Measurements from ENCODE around the gene CHAT. TPM values are rescaled to one million over a fixed set of nuclear protein-coding genes. Genes with fewer than 3 reads are reported as not detected.

Gene CHAT
- total RNA-seq, 4 donors from 2014 or later: not detected

- no peaks in the 10 kb centered on the region for H3K36me3 ChIP-seq
- intact Hi-C loops (cut with DNase I): no loop called here
- TF ChIP-seq POLR2A (IDR thresholded peaks at IDR 0.05) (no peak), CTCF (IDR thresholded peaks at IDR 0.05) (no peak)
- no peak overlapping the region for H3K27ac ChIP-seq
- H3K4me3 ChIP-seq: no peak overlapping the region
- peaks cover 0 to 49% (median 5%) of the 10 kb centered on the region in 4 donors for H3K27me3 ChIP-seq
- WGBS, 2 donors: 68 to 69% methylated on average over 3 of the region's 4 CpGs
- H3K9me3 ChIP-seq: no peaks in the 10 kb centered on the region
- no peak for DNase-seq
- no peaks in the 10 kb centered on the region for H3K4me1 ChIP-seq
Measured at GRCh38 chr10:49686651-49687050, 72.8 kb downstream of the CHAT start.

- Histone ChIP-seq H3K9me3 (no peaks in the 10 kb centered on the region), H3K27me3 (peaks cover 0 to 62% (median 5%) of the 10 kb centered on the region in 4 donors), H3K4me3 (no peak overlapping the region), H3K4me1 (no peaks in the 10 kb centered on the region), H3K36me3 (no peaks in the 10 kb centered on the region), H3K27ac (no peak overlapping the region)
- WGBS, 2 donors: 18 to 27% methylated on average over 8 of the region's 8 CpGs
- no peak for DNase-seq
- intact Hi-C loops (cut with DNase I): no loop called here
- TF ChIP-seq POLR2A (IDR thresholded peaks at IDR 0.05) (no peak), CTCF (IDR thresholded peaks at IDR 0.05) (no peak)
Measured at GRCh38 chr10:49688261-49688846, 74.5 kb downstream of the CHAT start.

GRCh38 chr10:49688920-49689319 lies 75.1 kb downstream of the CHAT start:
- intact Hi-C loops (cut with DNase I): no loop called here
- DNase-seq: no peak
- Histone ChIP-seq H3K4me1 (no peaks in the 10 kb centered on the region), H3K4me3 (no peak overlapping the region), H3K27me3 (peaks cover 0 to 68% (median 5%) of the 10 kb centered on the region in 4 donors), H3K27ac (no peak overlapping the region), H3K36me3 (no peaks in the 10 kb centered on the region), H3K9me3 (no peaks in the 10 kb centered on the region)
- TF ChIP-seq CTCF (IDR thresholded peaks at IDR 0.05) (no peak), POLR2A (IDR thresholded peaks at IDR 0.05) (no peak)
- 16 to 23% methylated on average over 7 of the region's 7 CpGs for WGBS, 2 donors

GRCh38 chr10:49689882-49690510 lies 76.2 kb downstream of the CHAT start:
- no peaks in the 10 kb centered on the region for H3K36me3 ChIP-seq
- H3K27ac ChIP-seq: no peak overlapping the region
- WGBS, 2 donors: 16 to 23% methylated on average over 12 of the region's 12 CpGs
- intact Hi-C loops (cut with DNase I): no loop called here
- H3K4me3 ChIP-seq: no peak overlapping the region
- H3K4me1 ChIP-seq: no peaks in the 10 kb centered on the region
- H3K27me3 ChIP-seq: peaks cover 0 to 69% (median 5%) of the 10 kb centered on the region in 4 donors
- no peak for DNase-seq
- TF ChIP-seq CTCF (IDR thresholded peaks at IDR 0.05): no peak
- TF ChIP-seq POLR2A (IDR thresholded peaks at IDR 0.05): no peak
- no peaks in the 10 kb centered on the region for H3K9me3 ChIP-seq

- Histone ChIP-seq H3K27ac (no peak overlapping the region), H3K4me1 (no peaks in the 10 kb centered on the region), H3K36me3 (no peaks in the 10 kb centered on the region), H3K9me3 (no peaks in the 10 kb centered on the region), H3K4me3 (no peak overlapping the region), H3K27me3 (peaks cover 0 to 69% (median 5%) of the 10 kb centered on the region in 4 donors)
- no peak for DNase-seq
- TF ChIP-seq POLR2A (IDR thresholded peaks at IDR 0.05): no peak
- 8 to 12% methylated on average over 10 to 12 of the region's 12 CpGs for WGBS, 2 donors
- intact Hi-C loops (cut with DNase I): no loop called here
Measured at GRCh38 chr10:49690698-49691356, 77.0 kb downstream of the CHAT start.

Measured in esophagus squamous epithelium (tissue), 5 donors.